ENCODE results near the gene FOXP2.

GRCh38 chr7:114691605-114692004, 277.0 kb downstream of the FOXP2 start:
- TF ChIP-seq CTCF (IDR thresholded peaks at IDR 0.05) (no peak), POLR2A (IDR thresholded peaks at IDR 0.05) (no peak)
